HCT116 (cell line): ENCODE measurements around the gene PRKCD. TPM values are rescaled to one million over a fixed set of nuclear protein-coding genes. Genes with fewer than 3 reads are reported as not detected.

Source experiments
- ATAC-seq: fragments of 200-7000 bp; cut with Tn5 transposase; 2 replicates; pipeline ENCODE4 v1.9.1; 2020; ENCODE audit warnings: mild to moderate bottlenecking, moderate library complexity
- BruUV-seq: library from RNA; stranded (reverse); fragments of 400-500 nt; replicated peaks from 2 replicates; lab custom pipeline; 2021; lab: Mats Ljungman, UMichigan
- CTCF ChIA-PET: fragments of 300-600 bp; sonication (Branson Sonifier 250); formaldehyde crosslinking; loops from one replicate; lab custom pipeline; 2021; ENCODE audit warnings: antibody characterized with exemption; lab: Charles Lee
- POLR2A ChIA-PET: fragments of 300-600, 350-600 bp; sonication (Branson Sonifier 250); formaldehyde crosslinking; loops from one replicate; lab custom pipeline; 2021; ENCODE audit warnings: antibody characterized with exemption; lab: Charles Lee
- RAD21 ChIA-PET, 2 experiments: fragments of 300-600 bp; sonication (Branson Sonifier 250); formaldehyde crosslinking; loops; one replicate each; lab custom pipeline; 2023; ENCODE audit warnings: low total read pairs in 2 of 2; ENCODE audit not compliant: uncharacterized antibody in 2 of 2, unreplicated experiment in 2 of 2, low non-redundant PET in 1 of 2; lab: Charles Lee
- DNase-seq: peaks from one replicate; pipeline ENCODE4 v3.0.0-alpha.2; 2010; ENCODE audit warnings: low read depth, low spot score
- H2AFZ ChIP-seq: fragments of 200-600 bp; shearing (Covaris generic), sonication (generic); 2 replicates; pipeline ENCODE4 v1.6.1; 2017; ENCODE audit warnings: low read depth, mixed run types, mixed read lengths, antibody characterized with exemption, low read length; ENCODE audit not compliant: poor library complexity, severe bottlenecking
- H3K27ac ChIP-seq: 2 replicates; pipeline ENCODE4 v1.5.1; 2012; ENCODE audit warnings: low read depth, low read length
- H3K27me3 ChIP-seq: fragments of 200-600 bp; sonication (generic); 2 replicates; pipeline ENCODE4 v1.6.1; 2016; ENCODE audit warnings: mixed run types, low read length, mixed read lengths; ENCODE audit not compliant: insufficient read depth
- H3K36me3 ChIP-seq, 2 experiments: fragments of 200-500 bp in 1 of 2; fragments of 200-600 bp in 1 of 2; sonication (Bioruptor generic) in 1 of 2; sonication (generic) in 1 of 2; 2 replicates each; pipeline versions ENCODE4 v1.5.1 to v1.6.1; 2014 to 2016; ENCODE audit warnings: low read length in 2 of 2, inconsistent platforms in 1 of 2, mixed read lengths in 1 of 2, mixed run types in 1 of 2; ENCODE audit not compliant: insufficient read depth in 2 of 2, control insufficient read depth in 1 of 2
- H3K4me1 ChIP-seq, 2 experiments: fragments of 200-600 bp in 1 of 2; sonication (generic) in 1 of 2; 2 replicates each; pipeline versions ENCODE4 v1.5.1 to v1.6.1; 2012 to 2017; ENCODE audit warnings: low read length in 2 of 2, inconsistent platforms in 1 of 2, mild to moderate bottlenecking in 1 of 2, mixed read lengths in 1 of 2, mixed run types in 1 of 2, moderate library complexity in 1 of 2; ENCODE audit not compliant: insufficient read depth in 2 of 2, control insufficient read depth in 1 of 2
- H3K4me2 ChIP-seq: fragments of 200-600 bp; sonication (generic); 2 replicates; pipeline ENCODE4 v1.6.1; 2017; ENCODE audit warnings: mixed run types, low read length, mixed read lengths
- H3K4me3 ChIP-seq, 2 experiments: fragments of 200-600 bp in 1 of 2; sonication (generic) in 1 of 2; replicated peaks in 1 of 2; 2 replicates each; pipeline ENCODE4 v1.5.1; 2011 to 2016; ENCODE audit warnings: low read length in 2 of 2, control low read depth in 1 of 2, low read depth in 1 of 2, mild to moderate bottlenecking in 1 of 2, mixed read lengths in 1 of 2, mixed run types in 1 of 2
- H3K79me2 ChIP-seq: fragments of 200-600 bp; sonication (generic); 2 replicates; pipeline ENCODE4 v1.6.1; 2017; ENCODE audit warnings: mild to moderate bottlenecking, mixed run types, low read length, moderate library complexity, mixed read lengths; ENCODE audit not compliant: insufficient read depth
- H3K9ac ChIP-seq: fragments of 200-600 bp; sonication (generic); 2 replicates; pipeline ENCODE4 v1.6.1; 2016; ENCODE audit warnings: low read length, mixed read lengths
- H3K9me2 ChIP-seq: fragments of 200-600 bp; sonication (generic), shearing (Covaris generic); 2 replicates; pipeline ENCODE4 v1.6.1; 2017; ENCODE audit warnings: mixed run types, mild to moderate bottlenecking, moderate library complexity; ENCODE audit not compliant: insufficient read depth
- H3K9me3 ChIP-seq, 2 experiments: fragments of 200-500 bp in 1 of 2; fragments of 200-600 bp in 1 of 2; sonication (Bioruptor generic) in 1 of 2; sonication (generic) in 1 of 2; 2 replicates each; pipeline ENCODE4 v1.6.1; 2014 to 2017; ENCODE audit warnings: low read length in 2 of 2, mixed read lengths in 2 of 2, inconsistent platforms in 1 of 2, low read depth in 1 of 2, mild to moderate bottlenecking in 1 of 2, mixed run types in 1 of 2, moderate library complexity in 1 of 2; ENCODE audit not compliant: control insufficient read depth in 1 of 2, insufficient read depth in 1 of 2
- H4K20me1 ChIP-seq: fragments of 200-600 bp; sonication (generic), shearing (Covaris generic); 2 replicates; pipeline ENCODE4 v1.6.1; 2017; ENCODE audit warnings: mixed run types, mild to moderate bottlenecking, moderate library complexity; ENCODE audit not compliant: insufficient read depth
- ELF1 ChIP-seq: IDR thresholded peaks from 2 replicates; pipeline ENCODE4 v1.6.1; 2012; ENCODE audit warnings: low read depth, borderline replicate concordance
- EZH2phosphoT487 ChIP-seq: fragments of 200-600 bp; IDR thresholded peaks from 2 replicates; pipeline ENCODE4 v1.6.1; 2018; ENCODE audit warnings: antibody characterized with exemption, borderline replicate concordance
- FOSL1 ChIP-seq: IDR thresholded peaks from 2 replicates; pipeline ENCODE4 v1.6.1; 2012; ENCODE audit warnings: low read depth
- JUND ChIP-seq: IDR thresholded peaks from 2 replicates; pipeline ENCODE4 v1.6.1; 2012
- MAX ChIP-seq: IDR thresholded peaks from 2 replicates; pipeline ENCODE4 v1.6.1; 2012
- POLR2AphosphoS5 ChIP-seq: IDR thresholded peaks from 2 replicates; pipeline ENCODE4 v1.6.1; 2011; ENCODE audit warnings: mild to moderate bottlenecking, low read depth, low read length, moderate library complexity
- SIN3A ChIP-seq: IDR thresholded peaks from 2 replicates; pipeline ENCODE4 v1.6.1; 2012; ENCODE audit warnings: low read depth
- SP1 ChIP-seq: IDR thresholded peaks from 2 replicates; pipeline ENCODE4 v1.6.1; 2012; ENCODE audit warnings: low read depth
- YY1 ChIP-seq: IDR thresholded peaks from 2 replicates; pipeline ENCODE4 v1.6.1; 2011; ENCODE audit warnings: low read length, low read depth, moderate library complexity, mild to moderate bottlenecking; ENCODE audit not compliant: insufficient replicate concordance; ENCODE audit errors: extremely low read depth
- ZFX ChIP-seq: fragments of 450-650 bp; IDR thresholded peaks from 2 replicates; pipeline ENCODE4 v1.6.1; 2017
- intact Hi-C: fragments of 100-400 bp; cut with micrococcal nuclease; formaldehyde crosslinking; loops from 2 replicates; pipeline ENCODE4 v1.10.0; 2022
- total RNA-seq: library from RNA; stranded (reverse); gene quantifications from one replicate; pipeline ENCODE4 v1.2.1, GENCODE V29; 2021; ENCODE audit not compliant: unreplicated experiment

PRKCD gene
- total RNA-seq, 1 experiment from 2014 or later: 34.4 TPM

GRCh38 chr3:53236112-53236841, 75.3 kb downstream of the PRKCD start:
- ChIA-PET CTCF (no interaction called here), POLR2A (interaction anchor here (1.1 to 1.5 kb wide), 3 partner anchors 15 to 39 kb away, joined by 3 to 4 read pairs (median 3); no protein-coding TSS in a partner anchor), RAD21 (no interaction called here)
- BruUV-seq: no TSS peak
- intact Hi-C loops: no loop called here
- peaks cover 48 to 60% of the 10 kb centered on the region in 2 experiments for H3K4me1 ChIP-seq
- peak overlapping the region; percentile 49 for H3K9ac ChIP-seq
- peak overlapping the region; percentile 61 for H3K4me2 ChIP-seq
- peak; percentile 34 for DNase-seq
- peak; percentile 65 for ATAC-seq
- H3K79me2 ChIP-seq: peaks cover 87% of the 10 kb centered on the region
- H4K20me1 ChIP-seq: no peaks in the 10 kb centered on the region
- H3K9me2 ChIP-seq: no peaks in the 10 kb centered on the region
- H3K36me3 ChIP-seq: peaks cover 26 to 78% of the 10 kb centered on the region in 2 experiments
- H3K27me3 ChIP-seq: no peaks in the 10 kb centered on the region
- H3K4me3 ChIP-seq: no peak overlapping the region
- no peaks in the 10 kb centered on the region for H3K9me3 ChIP-seq
- no peak overlapping the region for H2AFZ ChIP-seq
- TF ChIP-seq JUND (peak; percentile 55), ELF1 (no peak), ZFX (peak; percentile 36; the same call in 1 of the 2 replicates), SP1 (peak; percentile 41; the same call in 1 of the 2 replicates), YY1 (no peak), MAX (peak; percentile 87), SIN3A (peak; percentile 17; the same call in 1 of the 2 replicates), FOSL1 (peak; percentile 32; the same call in 1 of the 2 replicates), POLR2AphosphoS5 (peak; percentile 52; the same call in 1 of the 2 replicates), EZH2phosphoT487 (no peak)
- peak overlapping the region; percentile 82 for H3K27ac ChIP-seq
